ENCODE results near the gene PRR12.

DNA sequence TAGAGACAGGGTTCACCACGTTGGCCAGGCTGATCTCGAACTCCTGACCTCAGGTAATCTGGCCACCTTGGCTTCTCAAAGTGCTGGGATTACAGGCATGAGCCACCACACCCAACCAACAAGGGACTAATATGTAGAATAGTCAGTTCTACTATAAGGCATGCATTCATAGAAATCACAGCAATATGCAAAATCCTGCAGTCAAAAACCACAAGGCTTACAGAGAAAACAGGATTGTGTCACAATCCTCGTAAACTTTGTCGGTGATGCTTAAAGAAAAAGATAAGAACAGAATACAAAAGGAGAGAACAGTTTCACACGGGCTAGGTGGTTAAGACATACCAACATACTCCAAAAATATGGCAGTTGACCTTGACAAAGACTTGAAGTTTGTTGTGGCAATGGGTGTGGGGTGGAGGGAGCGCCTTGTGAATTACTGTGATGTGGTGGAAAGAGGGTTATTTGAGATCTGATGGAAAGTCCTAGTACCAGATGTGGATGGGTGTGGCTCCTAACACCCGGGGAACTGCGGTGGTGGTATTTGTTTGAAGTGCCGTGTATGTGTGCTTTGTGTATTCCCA, 23.0 kb upstream of the PRR12 start:
- TF ChIP-seq, protein P1, sequence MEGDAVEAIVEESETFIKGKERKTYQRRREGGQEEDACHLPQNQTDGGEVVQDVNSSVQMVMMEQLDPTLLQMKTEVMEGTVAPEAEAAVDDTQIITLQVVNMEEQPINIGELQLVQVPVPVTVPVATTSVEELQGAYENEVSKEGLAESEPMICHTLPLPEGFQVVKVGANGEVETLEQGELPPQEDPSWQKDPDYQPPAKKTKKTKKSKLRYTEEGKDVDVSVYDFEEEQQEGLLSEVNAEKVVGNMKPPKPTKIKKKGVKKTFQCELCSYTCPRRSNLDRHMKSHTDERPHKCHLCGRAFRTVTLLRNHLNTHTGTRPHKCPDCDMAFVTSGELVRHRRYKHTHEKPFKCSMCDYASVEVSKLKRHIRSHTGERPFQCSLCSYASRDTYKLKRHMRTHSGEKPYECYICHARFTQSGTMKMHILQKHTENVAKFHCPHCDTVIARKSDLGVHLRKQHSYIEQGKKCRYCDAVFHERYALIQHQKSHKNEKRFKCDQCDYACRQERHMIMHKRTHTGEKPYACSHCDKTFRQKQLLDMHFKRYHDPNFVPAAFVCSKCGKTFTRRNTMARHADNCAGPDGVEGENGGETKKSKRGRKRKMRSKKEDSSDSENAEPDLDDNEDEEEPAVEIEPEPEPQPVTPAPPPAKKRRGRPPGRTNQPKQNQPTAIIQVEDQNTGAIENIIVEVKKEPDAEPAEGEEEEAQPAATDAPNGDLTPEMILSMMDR (optimal IDR thresholded peaks at IDR 0.05 in 1 of 3, IDR thresholded peaks at IDR 0.05 in 1 of 3, conservative IDR thresholded peaks at IDR 0.05 in 1 of 3; ENCODE audit: extremely low read depth in 1 of 3, insufficient read depth in 2 of 3, low read length in 3 of 3) = no peak
- no peak for TF ChIP-seq EZH2 (IDR thresholded peaks at IDR 0.05; ENCODE audit: low read length)

Data from keratinocyte (primary cell).